H9 (cell line): ENCODE results near the gene WSB1. TPM values are rescaled to one million over a fixed set of nuclear protein-coding genes. Genes with fewer than 3 reads are reported as not detected.
A peak's percentile ranks its signal among the peaks of the same experiment; 100 is the strongest.

ENCODE experiments used
- DNase-seq: peaks from one replicate; pipeline ENCODE4 v3.0.0-alpha.2; 2017
- H2AFZ ChIP-seq: one replicate; pipeline ENCODE4 v1.6.1; 2013; ENCODE audit warnings: mild to moderate bottlenecking, low read length, control low read depth, moderate library complexity
- H2AK5ac ChIP-seq: 2 replicates; pipeline ENCODE4 v1.6.1; 2013; ENCODE audit warnings: low read length, control low read depth, mixed read lengths; ENCODE audit not compliant: insufficient read length
- H2BK120ac ChIP-seq: one replicate; pipeline ENCODE4 v1.6.1; 2013; ENCODE audit warnings: low read depth, mild to moderate bottlenecking, low read length, control low read depth, inconsistent platforms; ENCODE audit not compliant: poor library complexity, severe bottlenecking
- H2BK12ac ChIP-seq: 2 replicates; pipeline ENCODE4 v1.6.1; 2013; ENCODE audit warnings: low read length, control low read depth, mixed read lengths, low read depth; ENCODE audit not compliant: insufficient read length
- H2BK15ac ChIP-seq: 2 replicates; pipeline ENCODE4 v1.6.1; 2013; ENCODE audit warnings: low read depth, low read length, control low read depth
- H2BK20ac ChIP-seq: one replicate; pipeline ENCODE4 v1.6.1; 2013; ENCODE audit warnings: low read depth, mild to moderate bottlenecking, low read length, control low read depth, inconsistent platforms; ENCODE audit not compliant: poor library complexity, severe bottlenecking
- H2BK5ac ChIP-seq: 2 replicates; pipeline ENCODE4 v1.6.1; 2013; ENCODE audit warnings: low read length, control low read depth, mixed read lengths; ENCODE audit not compliant: insufficient read length
- H3K14ac ChIP-seq: 2 replicates; pipeline ENCODE4 v1.6.1; 2013; ENCODE audit warnings: low read length, control low read depth; ENCODE audit not compliant: insufficient read depth
- H3K18ac ChIP-seq: 2 replicates; pipeline ENCODE4 v1.6.1; 2013; ENCODE audit warnings: low read depth, mild to moderate bottlenecking, mixed read lengths, low read length, control low read depth; ENCODE audit not compliant: insufficient read length
- H3K23ac ChIP-seq: 2 replicates; pipeline ENCODE4 v1.6.1; 2013; ENCODE audit warnings: low read length, control low read depth, mixed read lengths, low read depth; ENCODE audit not compliant: insufficient read length
- H3K23me2 ChIP-seq: 2 replicates; pipeline ENCODE4 v1.6.1; 2013; ENCODE audit warnings: low read depth, mild to moderate bottlenecking, mixed read lengths, low read length, control low read depth; ENCODE audit not compliant: insufficient read length, poor library complexity, severe bottlenecking
- H3K27ac ChIP-seq: 2 replicates; pipeline ENCODE4 v1.5.1; 2013; ENCODE audit warnings: low read length, control low read depth, mixed read lengths, low read depth; ENCODE audit not compliant: insufficient read length
- H3K27me3 ChIP-seq: 2 replicates; pipeline ENCODE4 v1.6.1; 2013; ENCODE audit warnings: low read length, control low read depth, inconsistent platforms; ENCODE audit not compliant: insufficient read depth
- H3K4ac ChIP-seq: 2 replicates; pipeline ENCODE4 v1.6.1; 2013; ENCODE audit warnings: low read depth, mild to moderate bottlenecking, control low read depth, inconsistent platforms, low read length, moderate library complexity
- H3K4me1 ChIP-seq: 2 replicates; pipeline ENCODE4 v1.6.1; 2013; ENCODE audit warnings: low read length, control low read depth, inconsistent platforms; ENCODE audit not compliant: insufficient read depth
- H3K4me2 ChIP-seq: 2 replicates; pipeline ENCODE4 v1.6.1; 2013; ENCODE audit warnings: low read length, control low read depth, mixed read lengths; ENCODE audit not compliant: insufficient read length, insufficient read depth
- H3K56ac ChIP-seq: 2 replicates; pipeline ENCODE4 v1.6.1; 2013; ENCODE audit warnings: low read depth, mild to moderate bottlenecking, mixed read lengths, low read length, control low read depth; ENCODE audit not compliant: insufficient read length
- H3K79me1 ChIP-seq: 2 replicates; pipeline ENCODE4 v1.6.1; 2013; ENCODE audit warnings: low read depth, mild to moderate bottlenecking, moderate library complexity, low read length, control low read depth, inconsistent platforms; ENCODE audit not compliant: insufficient read depth, poor library complexity, severe bottlenecking
- H3K79me2 ChIP-seq: 2 replicates; pipeline ENCODE4 v1.6.1; 2013; ENCODE audit warnings: low read length, control low read depth, inconsistent platforms; ENCODE audit not compliant: insufficient read depth
- H3K9ac ChIP-seq: 2 replicates; pipeline ENCODE4 v1.6.1; 2013; ENCODE audit warnings: low read length, control low read depth, mixed read lengths; ENCODE audit not compliant: insufficient read length; ENCODE audit errors: extremely low read depth
- H3K9me3 ChIP-seq: one replicate; pipeline ENCODE4 v1.6.1; 2013; ENCODE audit warnings: low read depth, low read length, inconsistent platforms; ENCODE audit not compliant: control insufficient read depth
- H3T11ph ChIP-seq: one replicate; pipeline ENCODE4 v1.6.1; 2013; ENCODE audit warnings: mild to moderate bottlenecking, low read length, control low read depth, inconsistent platforms
- H4K20me1 ChIP-seq: one replicate; pipeline ENCODE4 v1.6.1; 2013; ENCODE audit not compliant: control insufficient read depth, insufficient read length, insufficient read depth
- H4K5ac ChIP-seq: 2 replicates; pipeline ENCODE4 v1.6.1; 2013; ENCODE audit warnings: low read depth, mild to moderate bottlenecking, mixed read lengths, low read length, control low read depth; ENCODE audit not compliant: insufficient read length
- H4K8ac ChIP-seq: replicated peaks from 2 replicates; pipeline ENCODE4 v1.6.1; 2013; ENCODE audit warnings: low read length, control low read depth, mixed read lengths, low read depth; ENCODE audit not compliant: insufficient read length
- H4K91ac ChIP-seq: 2 replicates; pipeline ENCODE4 v1.6.1; 2013; ENCODE audit warnings: low read depth, mild to moderate bottlenecking, moderate library complexity, mixed read lengths, low read length, control low read depth; ENCODE audit not compliant: insufficient read length
- H3K27ac Mint-ChIP-seq, 3 experiments: 2 replicates in 2 of 3; 3 replicates in 1 of 3; pipeline ENCODE4 v1.8.0; 2020 to 2021; ENCODE audit warnings: mixed read lengths in 3 of 3, mild to moderate bottlenecking in 1 of 3, moderate library complexity in 1 of 3
- H3K27me3 Mint-ChIP-seq: 2 replicates; pipeline ENCODE4 v1.8.0; 2021; ENCODE audit warnings: low read depth, mild to moderate bottlenecking, moderate library complexity, mixed read lengths
- H3K36me3 Mint-ChIP-seq, 3 experiments: 2 replicates in 2 of 3; 3 replicates in 1 of 3; pipeline ENCODE4 v1.8.0; 2020 to 2021; ENCODE audit warnings: low read depth in 3 of 3, mixed read lengths in 3 of 3; ENCODE audit not compliant: insufficient read depth in 1 of 3
- H3K4me1 Mint-ChIP-seq, 2 experiments: 2 replicates each; pipeline ENCODE4 v1.8.0; 2020; ENCODE audit warnings: mixed read lengths in 2 of 2
- H3K4me3 Mint-ChIP-seq, 2 experiments: 2 replicates in 1 of 2; 3 replicates in 1 of 2; pipeline ENCODE4 v1.8.0; 2020 to 2021; ENCODE audit warnings: mild to moderate bottlenecking in 2 of 2, mixed read lengths in 2 of 2, moderate library complexity in 1 of 2
- H3K9me3 Mint-ChIP-seq, 2 experiments: 2 replicates in 1 of 2; 3 replicates in 1 of 2; pipeline ENCODE4 v1.8.0; 2020; ENCODE audit warnings: mild to moderate bottlenecking in 2 of 2, mixed read lengths in 2 of 2, moderate library complexity in 1 of 2
- CTCF ChIP-seq: fragments of 200-600 bp; sonication (generic); conservative IDR thresholded peaks from 3 replicates; pipeline ENCODE4 v1.8.0; 2021; ENCODE audit warnings: antibody characterized with exemption, mild to moderate bottlenecking
- WGBS: extraction: QIAGEN DNeasy Blood & Tissue Kit; methylation state at CpG from one replicate; pipeline ENCODE4 v1.1.7; 2013; ENCODE audit warnings: missing lambda C conversion rate, low lambda C conversion rate, mixed read lengths; ENCODE audit not compliant: insufficient read length; ENCODE audit errors: extremely low coverage; 5-methylcytosine and 5-hydroxymethylcytosine counted together
- total RNA-seq: library from RNA; stranded (reverse); gene quantifications from 2 replicates; pipeline ENCODE4 v1.2.1, GENCODE V29; 2021

WSB1 gene
- total RNA-seq, 1 experiment from 2014 or later = 187 TPM

- DNase-seq = peak; percentile 48
- WGBS = no CpG with 5 or more reads among the region's 21 CpGs
Observed at GRCh38 chr17:27294689-27295630, 1.0 kb downstream of the WSB1 start.

More at GRCh38 chr17:27294689-27295630, 1.0 kb downstream of the WSB1 start:
- no peaks in the 10 kb centered on the region for H3K27me3 Mint-ChIP-seq
- Histone ChIP-seq H4K91ac (no peak overlapping the region), H2AK5ac (no peak overlapping the region), H3K9me3 (no peaks in the 10 kb centered on the region), H2BK12ac (no peak overlapping the region), H3K23me2 (peaks cover 2% of the 10 kb centered on the region), H3K27me3 (no peaks in the 10 kb centered on the region), H2BK20ac (no peak overlapping the region), H2BK120ac (no peak overlapping the region), H3K79me1 (peaks cover 7% of the 10 kb centered on the region), H3T11ph (no peak overlapping the region), H3K18ac (peak overlapping the region; percentile 95), H3K23ac (no peak overlapping the region), H4K5ac (no peak overlapping the region), H4K20me1 (no peaks in the 10 kb centered on the region), H2BK15ac (no peak overlapping the region; the same call in 1 of the 2 replicates), H3K4ac (no peak overlapping the region), H3K79me2 (peaks cover 31% of the 10 kb centered on the region; the same call in 1 of the 2 replicates), H3K4me1 (peaks cover 2% of the 10 kb centered on the region; the same call in 1 of the 2 replicates), H2AFZ (no peak overlapping the region), H2BK5ac (no peak overlapping the region), H3K27ac (no peak overlapping the region), H4K8ac (no peak overlapping the region), H3K4me2 (peak overlapping the region; percentile 87), H3K56ac (no peak overlapping the region), H3K9ac (peak overlapping the region; percentile 97), H3K14ac (peak overlapping the region; percentile 99)
- peak overlapping the region; percentile 100 for H3K4me3 Mint-ChIP-seq
- H3K4me1 Mint-ChIP-seq = peaks cover 31 to 36% of the 10 kb centered on the region in 2 experiments
- TF ChIP-seq CTCF = no peak
- H3K36me3 Mint-ChIP-seq = peaks cover 3 to 24% (median 13%) of the 10 kb centered on the region in 3 experiments; a peak in 6 of 7 replicates
- no peaks in the 10 kb centered on the region for H3K9me3 Mint-ChIP-seq
- H3K27ac Mint-ChIP-seq = peak overlapping the region; percentile 99 to 100 (median 100)
